GM18520 (cell line): Measurements from ENCODE around the gene RYR2.
"Not testable (repeated sequence)": the region's sequence is repeated elsewhere in the genome, so short reads cannot be mapped to it uniquely, and the experiment has no call there.

Experiments
- ATAC-seq: cut with Tn5 transposase; IDR thresholded peaks from one replicate; pipeline ENCODE4 v1.9.1; 2021; ENCODE audit not compliant: unreplicated experiment

The RYR2 gene

DNA sequence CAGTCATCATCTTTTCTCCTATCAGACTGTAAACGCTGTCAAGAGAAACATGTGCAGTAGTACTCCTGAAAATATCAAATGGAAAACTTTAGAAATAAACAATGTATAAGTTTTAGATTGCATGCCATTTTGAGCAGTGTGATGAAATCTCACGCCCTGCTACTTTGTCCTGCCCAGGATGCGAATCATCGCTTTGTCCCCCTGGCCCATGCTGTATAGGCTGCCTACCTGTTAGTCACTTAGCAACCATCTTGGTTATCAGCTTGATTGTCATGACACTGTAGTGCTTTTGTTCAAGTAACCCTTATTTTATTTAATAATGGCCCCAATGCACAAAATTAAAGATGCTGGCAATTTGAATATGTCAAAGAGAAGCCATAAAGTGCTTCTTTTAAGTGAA lies 485.8 kb downstream of the RYR2 start:
- ATAC-seq: no peak

DNA sequence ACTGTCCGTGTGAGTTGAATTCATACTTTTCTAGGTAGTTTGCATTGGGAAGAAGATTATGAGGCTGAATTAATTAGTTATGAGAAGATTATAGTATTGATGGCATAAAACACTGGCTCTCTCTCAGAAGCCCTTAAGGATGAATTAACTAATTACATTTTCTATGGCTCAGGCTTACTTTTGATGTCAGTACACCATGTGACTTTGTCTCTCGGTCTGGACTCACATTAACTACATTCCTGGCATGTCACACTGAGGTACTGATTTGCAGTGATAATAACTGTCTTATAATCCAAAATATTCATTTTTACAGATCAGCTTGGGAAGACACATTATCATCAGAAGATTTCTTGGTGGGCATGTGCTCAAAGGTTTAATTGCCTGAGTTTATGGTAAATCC lies 486.6 kb downstream of the RYR2 start:
- no peak for ATAC-seq

DNA sequence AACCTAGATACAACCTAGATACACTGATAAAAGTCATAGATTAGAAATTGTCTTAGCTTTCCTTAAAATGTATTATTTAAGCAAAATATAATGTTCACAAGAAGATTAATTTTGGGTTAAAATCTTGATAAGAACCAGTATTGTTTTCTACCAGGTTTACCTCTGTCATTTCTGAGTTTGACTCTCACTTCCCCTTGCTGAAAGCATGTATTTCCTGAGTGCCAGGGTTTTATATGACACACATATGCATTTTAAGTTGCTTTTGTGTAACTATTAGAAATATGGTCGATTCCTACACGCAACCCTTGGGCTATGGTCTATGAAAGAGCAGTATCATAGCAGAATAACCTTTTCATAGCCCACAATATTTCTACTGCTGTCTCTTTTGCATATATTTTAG lies 497.1 kb downstream of the RYR2 start:
- no peak for ATAC-seq

DNA sequence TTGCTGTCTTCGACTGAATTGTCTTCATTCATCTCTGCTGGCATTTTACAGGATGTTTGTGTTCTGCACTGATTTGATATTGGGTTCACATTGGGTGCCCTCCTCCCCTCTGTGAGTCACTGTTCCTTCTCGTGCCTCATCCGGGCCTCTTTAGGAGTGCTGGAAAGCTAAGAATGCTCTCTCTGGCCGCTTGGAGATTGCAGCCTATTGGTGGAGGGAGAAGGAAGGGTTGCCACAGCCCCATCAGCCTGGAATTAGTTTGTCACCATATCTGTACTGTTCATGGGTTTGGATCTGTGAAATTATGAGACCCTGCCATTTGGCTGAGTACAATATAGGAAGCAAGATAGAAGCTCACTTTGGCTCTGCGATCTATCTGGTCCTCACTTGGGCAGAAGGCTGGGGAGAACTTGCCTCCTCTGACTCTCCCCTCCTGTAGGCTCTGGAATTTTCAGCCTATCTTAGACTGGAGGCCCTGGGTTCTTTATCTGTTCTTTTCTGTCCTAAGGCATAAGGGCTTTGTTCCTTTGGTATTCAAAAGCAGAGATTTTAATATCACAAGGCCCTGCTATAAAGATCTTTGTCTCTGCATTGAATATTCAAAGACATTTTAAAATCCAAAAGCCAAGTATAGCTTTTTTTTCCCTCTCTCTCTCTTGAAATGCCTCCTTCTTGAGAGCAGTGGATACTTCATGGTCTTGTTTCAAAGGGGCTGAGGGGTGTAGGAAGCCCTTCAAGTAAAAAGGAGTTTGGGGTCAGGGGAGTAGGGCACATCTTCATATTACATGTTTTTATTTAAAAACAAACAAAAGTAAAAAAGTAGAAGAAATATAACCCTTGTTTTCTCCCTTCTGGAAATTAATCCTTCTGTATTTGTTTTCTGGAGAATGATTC lies 500.8 kb downstream of the RYR2 start:
- no peak for ATAC-seq

DNA sequence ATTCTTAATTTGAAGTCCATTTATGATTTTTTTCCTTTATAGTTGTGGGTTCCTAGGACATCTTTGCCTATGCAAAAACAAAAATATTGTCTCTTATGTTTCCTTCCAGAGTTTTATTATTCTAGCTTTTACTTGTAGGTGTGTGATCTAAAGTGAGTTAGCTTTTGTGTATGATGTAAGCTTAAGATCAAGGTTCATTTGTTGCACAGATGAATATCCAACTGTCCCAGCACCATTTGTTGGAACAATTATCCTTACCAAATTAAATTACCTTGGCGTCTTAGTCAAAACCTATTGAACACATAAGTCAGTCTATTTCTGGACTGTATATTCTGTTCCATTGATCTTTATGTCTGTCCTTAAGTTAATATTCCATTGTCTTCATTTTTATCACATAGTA lies 511.1 kb downstream of the RYR2 start:
- no peak for ATAC-seq

DNA sequence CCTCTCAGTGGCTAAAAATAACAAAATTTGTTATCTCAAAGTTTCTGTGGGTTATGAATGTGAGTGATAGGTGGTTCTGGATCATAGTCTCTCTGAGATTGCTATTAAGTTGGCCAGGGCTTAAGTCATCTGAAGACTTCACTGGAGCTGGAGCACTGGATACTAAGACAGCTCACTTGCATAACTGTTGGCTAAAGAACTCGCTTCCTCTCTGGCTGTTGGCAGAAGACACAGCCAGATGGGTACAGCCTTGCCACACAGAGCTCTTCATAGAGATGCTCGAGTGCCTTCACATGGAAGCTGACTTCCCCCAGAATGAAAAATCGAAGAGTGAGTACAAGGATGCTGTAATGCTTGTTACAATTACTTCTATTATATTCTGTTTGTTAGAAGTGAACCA lies 514.9 kb downstream of the RYR2 start:
- ATAC-seq: no peak

DNA sequence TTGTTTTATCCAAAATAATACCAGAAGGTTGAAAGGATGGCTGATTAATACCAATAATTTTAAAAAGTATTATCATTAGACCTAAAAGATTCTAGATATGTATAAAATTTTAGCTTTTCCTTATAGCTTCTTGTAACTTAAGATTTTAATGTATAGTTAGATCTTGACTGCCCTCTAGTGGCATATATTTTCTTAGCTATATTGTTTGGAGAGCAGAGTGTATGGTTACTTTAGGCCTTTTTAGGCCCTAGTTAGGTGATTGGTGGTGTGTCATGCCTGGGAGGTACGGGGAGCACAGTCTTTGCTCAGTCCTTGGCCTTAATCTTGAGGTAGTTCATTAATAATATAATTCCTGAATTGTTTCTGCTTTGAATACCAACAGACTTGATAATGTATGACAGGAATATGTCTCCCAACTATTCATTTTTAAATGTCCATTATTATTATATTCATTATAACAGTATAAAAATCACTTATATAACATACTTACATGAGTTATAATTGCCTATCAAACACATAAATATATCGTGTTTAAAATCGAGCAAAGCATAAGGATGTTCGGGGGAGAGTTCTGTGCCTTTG lies 520.3 kb downstream of the RYR2 start:
- peak; percentile 68 for ATAC-seq

DNA sequence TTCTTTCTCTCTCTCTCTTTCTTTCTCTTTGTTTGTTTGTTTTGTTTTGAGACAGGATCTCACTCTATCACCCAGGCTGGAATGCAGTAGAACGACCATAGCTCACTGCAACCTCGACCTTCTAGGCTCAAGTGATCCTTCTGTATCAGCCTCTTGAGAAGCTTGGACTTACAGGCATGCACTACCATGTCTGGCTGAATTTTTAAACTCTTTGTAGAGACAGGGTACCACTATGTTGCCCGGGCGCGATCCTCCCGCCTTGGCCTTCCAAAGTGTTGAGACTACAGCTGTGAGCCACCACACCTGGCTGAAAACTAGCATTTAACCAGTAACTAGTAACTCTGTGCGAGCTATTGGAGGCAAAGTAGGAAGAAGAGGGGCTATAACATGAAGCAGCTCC lies 523.3 kb downstream of the RYR2 start:
- ATAC-seq: no peak

DNA sequence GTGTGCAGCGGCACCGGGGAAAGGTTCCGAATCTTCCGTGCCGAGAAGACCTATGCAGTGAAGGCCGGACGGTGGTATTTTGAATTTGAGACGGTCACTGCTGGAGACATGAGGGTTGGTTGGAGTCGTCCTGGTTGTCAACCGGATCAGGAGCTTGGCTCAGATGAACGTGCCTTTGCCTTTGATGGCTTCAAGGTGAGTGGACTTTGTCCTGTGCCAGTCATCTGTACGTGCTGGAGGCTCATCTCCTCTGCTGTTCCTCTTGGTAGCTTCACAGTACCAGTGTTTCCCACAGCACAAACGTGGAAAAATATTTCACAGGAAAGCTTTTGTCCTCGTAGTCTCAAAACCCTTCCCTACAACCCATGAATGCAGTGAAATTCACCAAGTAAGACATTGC lies 524.6 kb downstream of the RYR2 start:
- no peak for ATAC-seq

DNA sequence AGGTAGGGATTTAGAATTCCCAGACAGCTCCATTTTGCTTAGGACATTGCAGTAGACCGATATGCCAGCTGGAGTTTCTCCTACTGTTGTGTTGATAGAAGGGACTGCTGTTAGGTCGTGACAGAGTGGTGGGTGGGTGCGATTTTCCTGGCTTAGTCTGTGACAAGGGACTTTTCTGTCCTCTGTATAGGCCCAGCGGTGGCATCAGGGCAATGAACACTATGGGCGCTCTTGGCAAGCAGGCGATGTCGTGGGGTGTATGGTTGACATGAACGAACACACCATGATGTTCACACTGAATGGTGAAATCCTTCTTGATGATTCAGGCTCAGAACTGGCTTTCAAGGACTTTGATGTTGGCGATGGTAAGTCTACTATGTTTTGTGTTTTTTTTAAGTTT lies 527.0 kb downstream of the RYR2 start:
- no peak for ATAC-seq

DNA sequence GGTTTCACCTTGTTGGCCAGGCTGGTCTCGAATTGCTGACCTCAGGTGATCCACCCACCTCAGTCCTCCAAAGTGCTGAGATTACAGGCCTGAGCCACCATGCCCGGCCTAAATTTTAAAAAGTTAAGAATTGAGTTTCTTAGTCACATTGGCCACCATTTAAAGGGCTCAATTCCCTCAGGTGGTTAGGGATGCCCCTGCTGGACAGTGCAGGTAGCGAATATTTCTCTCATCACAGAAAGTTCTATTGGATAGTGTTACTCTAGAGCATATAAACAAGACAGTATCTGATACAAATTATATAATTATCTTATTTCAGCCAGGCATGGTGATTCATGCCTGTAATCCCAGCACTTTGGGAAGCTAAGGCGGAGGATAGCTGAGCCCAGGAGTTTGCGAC lies 528.5 kb downstream of the RYR2 start:
- ATAC-seq: no peak

DNA sequence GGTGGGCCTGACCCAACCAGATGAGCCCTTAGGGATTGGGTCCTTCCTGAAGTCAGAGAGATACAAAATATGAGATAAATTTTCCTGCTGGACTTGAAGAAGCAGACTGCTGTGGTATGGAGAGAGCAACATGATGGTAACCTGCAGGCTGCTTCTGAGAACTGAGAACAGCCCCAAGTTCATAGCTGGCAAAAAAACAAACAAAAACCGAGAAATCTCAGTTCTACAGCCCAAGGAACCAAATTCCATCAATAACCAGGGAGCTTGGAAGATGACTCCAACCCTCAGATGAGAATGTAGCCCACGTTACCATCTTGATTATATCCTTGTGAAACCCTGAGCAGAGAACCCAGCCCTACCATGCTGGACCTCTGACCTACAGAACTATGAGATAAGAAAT lies 532.6 kb downstream of the RYR2 start:
- ATAC-seq: no peak

DNA sequence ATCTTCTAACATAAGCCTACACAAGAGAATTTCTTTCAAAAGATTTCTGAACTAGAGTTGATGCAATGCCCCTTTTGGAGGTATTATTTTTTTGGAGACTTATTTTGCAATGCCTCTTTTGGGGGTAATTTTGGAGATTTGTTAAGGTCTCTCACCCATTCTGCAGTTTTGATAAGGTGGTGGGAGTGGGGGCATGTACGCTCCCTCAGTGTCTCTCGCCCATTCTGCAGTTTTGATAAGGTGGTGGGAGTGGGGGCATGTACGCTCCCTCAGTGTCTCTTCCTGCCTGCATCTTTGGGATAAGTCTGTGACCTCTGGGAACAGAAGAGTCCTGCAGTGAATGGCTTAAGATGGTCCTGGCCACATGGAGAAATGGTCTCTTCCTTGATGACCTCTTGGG lies 536.6 kb downstream of the RYR2 start:
- ATAC-seq: no peak

DNA sequence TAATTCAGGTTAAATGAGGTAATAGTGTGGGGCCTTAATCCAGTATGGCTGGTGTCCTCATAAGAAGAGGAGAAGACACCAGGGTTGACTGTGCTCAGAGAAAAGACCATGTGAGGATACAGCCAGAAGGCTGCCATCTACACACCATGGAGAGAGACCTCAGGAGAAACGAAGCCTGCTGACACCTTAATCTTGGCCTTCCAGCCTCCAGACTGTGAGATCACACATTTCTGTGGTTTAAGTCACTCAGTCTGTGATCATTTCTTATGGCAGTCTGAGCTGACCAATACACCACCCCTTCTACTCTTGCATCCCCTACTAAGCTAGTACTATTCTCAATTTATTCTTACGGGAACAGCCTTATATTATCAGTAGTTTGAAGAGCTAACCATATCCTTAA lies 538.7 kb downstream of the RYR2 start:
- no peak for ATAC-seq

DNA sequence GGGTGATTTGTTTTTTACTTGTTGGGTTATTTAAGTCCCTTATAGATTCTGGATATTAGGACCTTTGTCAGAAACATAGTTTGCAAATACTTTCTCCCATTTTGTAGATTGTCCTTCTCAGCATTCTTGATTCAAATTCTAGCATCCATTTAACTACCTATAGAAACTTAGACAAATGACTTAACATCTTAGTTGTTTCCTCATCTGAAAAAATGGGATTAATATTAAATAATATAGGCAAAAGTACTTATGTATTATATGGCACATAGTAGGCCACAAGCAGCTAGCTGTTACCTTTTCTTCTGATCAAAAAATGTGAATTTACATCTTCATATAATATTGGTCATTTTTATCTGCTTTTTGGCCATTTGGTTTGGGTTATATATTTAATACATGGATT lies 541.3 kb downstream of the RYR2 start:
- no peak for ATAC-seq

DNA sequence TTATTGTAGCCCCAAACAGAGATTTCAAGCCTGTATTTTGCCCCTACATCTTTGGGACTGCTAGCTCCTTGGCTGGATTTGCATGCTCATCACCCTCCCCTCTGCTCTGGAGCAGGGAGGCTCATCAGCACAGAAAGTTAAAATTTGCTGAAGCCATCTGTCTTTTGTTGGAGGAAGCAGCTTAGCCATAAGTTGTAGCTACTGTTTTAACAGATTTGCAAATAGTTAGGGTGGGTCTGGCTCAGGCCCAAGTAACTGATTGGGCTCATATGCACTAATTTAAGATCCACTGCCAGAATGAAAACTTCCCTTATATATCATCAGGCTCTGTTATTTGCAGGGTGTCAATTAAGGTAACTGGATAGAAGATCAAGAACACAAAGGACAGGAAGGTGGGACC lies 541.8 kb downstream of the RYR2 start:
- ATAC-seq: no peak

DNA sequence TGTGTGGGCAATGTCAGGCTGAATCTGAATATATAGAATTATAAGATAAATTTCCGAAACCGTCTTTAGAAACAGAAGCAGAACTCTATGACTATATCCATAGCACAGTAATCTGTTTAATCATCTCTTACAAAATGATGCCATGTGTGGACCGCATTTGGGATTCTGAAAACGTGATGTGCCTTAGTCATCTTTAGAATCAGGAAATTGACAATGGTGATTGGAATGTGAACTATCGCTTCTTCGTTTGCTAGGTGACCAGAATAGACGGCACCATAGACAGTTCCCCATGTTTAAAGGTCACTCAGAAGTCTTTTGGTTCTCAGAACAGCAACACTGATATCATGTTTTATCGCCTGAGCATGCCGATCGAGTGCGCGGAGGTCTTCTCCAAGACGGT lies 548.4 kb downstream of the RYR2 start:
- no peak for ATAC-seq

DNA sequence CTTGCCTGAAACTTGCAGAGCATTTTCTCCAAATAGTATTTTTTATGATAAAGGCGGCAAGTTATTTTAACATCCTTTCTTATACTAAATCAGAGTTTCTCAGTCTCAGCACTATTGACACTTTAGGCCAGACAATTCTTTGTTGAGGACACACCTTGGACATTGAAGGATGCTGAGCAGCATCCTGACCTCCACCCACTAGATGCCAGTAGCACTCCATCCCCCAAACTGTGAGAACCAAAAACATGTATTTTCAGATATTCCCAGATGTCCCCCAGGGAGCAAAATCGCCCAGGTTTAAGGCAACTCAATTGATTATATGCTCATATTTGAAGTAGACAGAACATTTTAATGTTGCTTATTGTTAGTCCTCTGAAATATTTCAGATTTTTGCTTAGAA lies 549.4 kb downstream of the RYR2 start:
- ATAC-seq: no peak

DNA sequence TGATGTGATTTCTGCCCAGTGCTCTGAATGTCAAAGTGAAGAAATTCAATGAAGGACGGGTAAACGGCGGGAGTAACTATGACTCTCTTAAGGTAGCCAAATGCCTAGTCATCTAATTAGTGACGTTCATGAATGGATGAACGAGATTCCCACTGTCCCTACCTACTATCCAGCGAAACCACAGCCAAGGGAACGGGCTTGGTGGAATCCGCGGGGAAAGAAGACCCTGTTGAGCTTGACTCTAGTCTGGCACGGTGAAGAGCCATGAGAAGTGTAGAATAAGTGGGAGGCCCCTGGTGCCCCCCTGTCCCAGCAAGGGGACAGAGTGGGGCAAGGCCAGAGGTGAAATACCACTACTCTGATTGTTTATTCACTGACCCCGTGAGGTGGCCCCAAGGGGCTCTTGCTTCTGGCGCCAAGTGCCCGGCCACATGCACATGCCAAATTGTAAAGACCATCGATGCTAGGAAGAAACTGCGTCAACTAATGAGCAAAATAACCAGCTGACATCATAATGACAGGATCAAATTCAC lies 561.1 kb downstream of the RYR2 start:
- not testable (repeated sequence) for ATAC-seq

DNA sequence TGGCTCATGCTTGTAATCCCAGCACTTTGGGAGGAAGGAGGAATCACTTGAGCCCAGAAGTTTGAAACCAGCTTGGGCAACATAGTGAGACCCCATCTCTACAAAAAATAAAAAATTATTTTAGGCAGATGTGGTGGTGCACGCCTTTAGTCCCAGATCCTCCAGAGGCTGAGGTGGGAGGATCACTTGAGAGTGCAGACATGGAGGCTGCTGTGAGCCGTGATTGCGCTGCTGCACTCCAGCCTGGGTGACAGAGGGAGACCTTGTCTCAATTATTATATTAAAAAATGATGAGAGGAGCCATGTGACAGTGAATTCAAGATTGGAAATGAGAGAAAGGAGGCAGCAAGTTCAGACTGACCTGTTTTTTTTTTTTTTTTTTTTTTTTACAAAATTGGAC lies 566.4 kb downstream of the RYR2 start:
- ATAC-seq: no peak

DNA sequence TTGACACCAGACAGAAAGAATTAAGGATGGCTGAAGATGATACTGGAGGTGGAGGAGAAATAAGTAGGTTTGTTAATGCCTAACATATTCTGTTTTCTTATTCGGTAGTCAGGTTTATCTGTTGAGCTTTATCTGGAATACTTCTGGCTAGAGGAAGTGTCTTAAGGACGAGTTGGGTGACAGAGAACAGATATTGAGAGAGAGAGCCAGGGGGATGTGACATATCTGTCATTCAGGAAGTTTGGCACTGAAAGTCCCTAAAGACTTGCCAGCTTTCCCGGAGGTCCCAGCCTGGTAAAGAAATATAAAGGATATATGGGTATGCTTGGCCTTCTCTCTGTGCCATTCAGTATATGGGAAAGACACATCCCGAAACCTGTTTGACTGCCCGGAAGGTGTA lies 568.2 kb downstream of the RYR2 start:
- no peak for ATAC-seq

DNA sequence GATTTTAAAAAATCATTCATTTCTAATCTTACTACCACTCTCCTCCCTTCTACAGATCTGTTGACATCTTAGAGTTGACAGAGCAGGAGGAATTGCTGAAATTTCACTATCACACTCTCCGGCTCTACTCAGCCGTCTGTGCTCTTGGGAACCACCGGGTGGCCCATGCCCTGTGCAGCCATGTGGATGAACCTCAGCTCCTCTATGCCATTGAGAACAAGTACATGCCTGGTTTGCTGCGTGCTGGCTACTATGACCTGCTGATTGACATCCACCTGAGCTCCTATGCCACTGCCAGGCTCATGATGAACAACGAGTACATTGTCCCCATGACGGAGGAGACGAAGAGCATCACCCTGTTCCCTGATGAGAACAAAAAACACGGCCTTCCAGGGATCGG lies 572.0 kb downstream of the RYR2 start:
- ATAC-seq: no peak

DNA sequence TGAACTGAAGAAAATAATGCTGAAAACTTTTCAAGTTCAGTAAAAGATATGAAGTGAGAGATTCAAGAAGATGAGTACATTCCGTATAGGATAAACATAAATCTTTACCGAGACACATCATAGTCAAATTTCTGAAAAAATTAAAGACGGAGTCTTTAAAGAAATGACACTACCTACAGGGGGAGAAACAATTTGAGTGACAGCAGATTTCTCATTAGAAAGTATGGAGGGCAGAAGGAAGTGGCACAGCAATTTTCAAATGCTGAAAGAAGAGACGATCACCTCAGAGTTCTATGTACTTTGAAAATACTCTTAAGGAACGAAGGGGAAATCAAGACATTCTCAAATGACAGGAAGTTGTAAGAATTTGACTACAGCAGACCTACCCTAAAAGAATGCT lies 577.6 kb downstream of the RYR2 start:
- no peak for ATAC-seq
